Activated B cell treated with CpG ODN at 0.5 μM for 24 hours (primary cell): ENCODE data around the gene HNF1A. TPM values are rescaled to one million over a fixed set of nuclear protein-coding genes. Genes with fewer than 3 reads are reported as not detected.
"Not testable (repeated sequence)": the region's sequence is repeated elsewhere in the genome, so short reads cannot be mapped to it uniquely, and the experiment has no call there.

Experiments used
- ATAC-seq: fragments of 200-7000 bp; cut with Tn5 transposase; one replicate; pipeline ENCODE4 v1.10.0; 2021; ENCODE audit warnings: low read depth, mild to moderate bottlenecking, moderate library complexity
- CTCF ChIA-PET: fragments of 350-600 bp; sonication (Branson Sonifier 250); formaldehyde crosslinking; loops from one replicate; lab custom pipeline; 2021; ENCODE audit warnings: antibody characterized with exemption; lab: Charles Lee
- POLR2A ChIA-PET: fragments of 350-600 bp; sonication (Branson Sonifier 250); formaldehyde crosslinking; loops from one replicate; lab custom pipeline; 2021; ENCODE audit warnings: antibody characterized with exemption; lab: Charles Lee
- DNase-seq: peaks from one replicate; pipeline ENCODE4 v3.0.0; 2022
- H3K27ac Mint-ChIP-seq: one replicate; pipeline ENCODE4 v1.8.0; 2020; ENCODE audit warnings: mixed read lengths
- H3K27me3 Mint-ChIP-seq: one replicate; pipeline ENCODE4 v1.8.0; 2021; ENCODE audit warnings: mixed read lengths
- H3K36me3 Mint-ChIP-seq: one replicate; pipeline ENCODE4 v1.8.0; 2021; ENCODE audit warnings: low read depth, mixed read lengths
- H3K4me1 Mint-ChIP-seq: one replicate; pipeline ENCODE4 v1.8.0; 2021; ENCODE audit warnings: mixed read lengths
- H3K4me3 Mint-ChIP-seq: one replicate; pipeline ENCODE4 v1.8.0; 2020; ENCODE audit warnings: mild to moderate bottlenecking, mixed read lengths
- H3K9me3 Mint-ChIP-seq: one replicate; pipeline ENCODE4 v1.8.0; 2020; ENCODE audit warnings: mixed read lengths
- CTCF ChIP-seq: fragments of 200-600 bp; IDR thresholded peaks from one replicate; pipeline ENCODE4 v1.8.0; 2022; ENCODE audit warnings: antibody characterized with exemption, mild to moderate bottlenecking
- intact Hi-C: fragments of 100-400 bp; cut with micrococcal nuclease; formaldehyde crosslinking; loops from one replicate; pipeline ENCODE4 v1.15.1; 2024
- total RNA-seq: library from RNA; stranded (reverse); gene quantifications from 2 replicates; pipeline ENCODE4 v1.2.3, GENCODE V29; 2022

The HNF1A gene
- total RNA-seq, 1 donor from 2014 or later: not detected

GRCh38 chr12:120944645-120945217, 33.6 kb upstream of the HNF1A start:
- H3K27me3 Mint-ChIP-seq: no peaks in the 10 kb centered on the region
- peak; percentile 36 for DNase-seq
- no peak overlapping the region for H3K27ac Mint-ChIP-seq
- intact Hi-C loops: loop anchor here (1.0 kb wide), 2 partner anchors 152 to 166 kb away; no protein-coding TSS in a partner anchor
- no peaks in the 10 kb centered on the region for H3K36me3 Mint-ChIP-seq
- peak; percentile 47 for ATAC-seq
- no peaks in the 10 kb centered on the region for H3K4me1 Mint-ChIP-seq
- no peak overlapping the region for H3K4me3 Mint-ChIP-seq
- H3K9me3 Mint-ChIP-seq: no peaks in the 10 kb centered on the region
- POLR2A ChIA-PET: no interaction called here
- CTCF ChIA-PET: interaction anchor here (0.6 to 1.2 kb wide), 5 partner anchors 26 to 342 kb away, joined by 3 to 4 read pairs (median 3); no protein-coding TSS in a partner anchor
- TF ChIP-seq CTCF: no peak

DNA sequence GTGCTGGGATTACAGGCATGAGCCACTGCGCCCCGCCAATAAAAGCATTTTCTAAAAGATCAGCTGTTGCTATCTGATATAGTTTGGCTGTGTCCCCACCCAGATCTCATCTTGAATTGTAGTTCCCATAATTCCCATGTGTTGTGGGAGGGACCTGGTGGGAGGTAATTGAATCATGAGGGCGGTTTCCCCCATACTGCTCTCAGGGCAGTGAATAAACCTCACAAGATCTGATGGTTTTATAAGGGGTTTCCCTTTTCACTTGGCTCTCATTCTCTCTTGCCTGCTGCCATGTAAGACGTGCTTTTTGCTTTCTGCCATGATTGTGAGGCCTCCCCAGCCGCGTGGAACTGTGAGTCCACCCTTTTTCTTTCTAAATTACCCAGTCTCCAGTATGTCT, 32.8 kb upstream of the HNF1A start:
- H3K9me3 Mint-ChIP-seq, H3K4me3 Mint-ChIP-seq, POLR2A ChIA-PET, H3K4me1 Mint-ChIP-seq, DNase-seq, ATAC-seq, intact Hi-C loops, H3K27me3 Mint-ChIP-seq, H3K27ac Mint-ChIP-seq, H3K36me3 Mint-ChIP-seq: not testable (repeated sequence)
- CTCF ChIA-PET: interaction anchor here (0.7 to 0.9 kb wide), 2 partner anchors 26 kb away, joined by 3 to 4 read pairs; no protein-coding TSS in a partner anchor

GRCh38 chr12:120950260-120950799, 28.0 kb upstream of the HNF1A start:
- H3K9me3 Mint-ChIP-seq, intact Hi-C loops, CTCF ChIA-PET, H3K4me1 Mint-ChIP-seq, H3K4me3 Mint-ChIP-seq, H3K27ac Mint-ChIP-seq, H3K36me3 Mint-ChIP-seq, DNase-seq, ATAC-seq, H3K27me3 Mint-ChIP-seq, POLR2A ChIA-PET: not testable (repeated sequence)

DNA sequence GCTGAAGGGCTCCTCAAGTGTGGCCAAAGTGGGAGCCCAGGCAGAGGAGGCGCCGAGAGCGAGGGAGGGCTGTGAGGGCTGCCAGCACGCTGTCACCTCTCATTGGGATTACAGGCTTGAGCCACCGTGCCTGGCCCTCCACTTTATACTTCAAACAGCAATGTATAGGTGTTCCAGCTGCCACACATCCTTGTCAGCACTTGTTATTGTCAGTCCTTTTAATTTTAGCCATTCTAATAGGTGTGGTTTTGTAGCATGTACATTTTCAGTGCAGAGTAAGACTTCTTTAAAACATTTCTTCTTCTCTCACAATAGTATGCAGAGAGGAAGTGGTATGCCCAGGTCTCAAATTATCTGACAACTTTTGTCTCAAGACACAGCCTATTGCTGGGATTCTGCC, 27.5 kb upstream of the HNF1A start:
- H3K4me1 Mint-ChIP-seq: no peaks in the 10 kb centered on the region
- CTCF ChIA-PET: no interaction called here
- H3K27ac Mint-ChIP-seq: no peak overlapping the region

DNA sequence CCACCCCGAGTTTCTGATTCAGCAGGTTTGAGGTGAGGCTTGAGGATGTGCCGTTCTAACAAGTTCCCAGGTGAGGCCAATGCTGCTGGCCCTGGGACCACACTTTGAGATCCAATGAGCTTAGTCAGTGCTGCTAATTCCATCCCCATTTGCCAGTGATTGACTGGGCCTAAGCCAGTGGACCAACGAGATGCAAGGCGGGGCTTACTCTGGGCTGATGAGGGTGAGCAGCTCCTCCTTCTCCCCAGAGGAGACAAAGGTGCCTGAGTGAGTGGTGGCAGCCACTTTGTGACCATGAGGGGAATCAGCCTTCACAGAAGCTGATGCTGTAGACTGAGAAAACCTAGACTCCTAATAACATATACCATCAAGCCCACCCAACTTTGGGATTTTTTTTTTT, 23.1 kb upstream of the HNF1A start:
- no peak for TF ChIP-seq CTCF
- Mint-ChIP-seq H3K36me3 (no peaks in the 10 kb centered on the region), H3K4me3 (no peak overlapping the region), H3K9me3 (no peaks in the 10 kb centered on the region), H3K4me1 (no peaks in the 10 kb centered on the region), H3K27ac (no peak overlapping the region), H3K27me3 (peaks cover 4% of the 10 kb centered on the region)
- intact Hi-C loops: no loop called here
- ChIA-PET POLR2A (no interaction called here), CTCF (interaction anchor here (2.0 kb wide), 1 partner anchor 17 kb away, joined by 8 read pairs; no protein-coding TSS in a partner anchor)
- no peak for DNase-seq
- no peak for ATAC-seq

More for the DNA sequence above, 27.5 kb upstream of the HNF1A start:
- POLR2A ChIA-PET: no interaction called here
- no peak for ATAC-seq
- DNase-seq: no peak
- Mint-ChIP-seq H3K36me3 (no peaks in the 10 kb centered on the region), H3K27me3 (peaks cover 1% of the 10 kb centered on the region), H3K9me3 (no peaks in the 10 kb centered on the region), H3K4me3 (no peak overlapping the region)
- intact Hi-C loops: no loop called here
- TF ChIP-seq CTCF: no peak

- Mint-ChIP-seq H3K27me3 (peaks cover 8% of the 10 kb centered on the region), H3K36me3 (no peaks in the 10 kb centered on the region), H3K9me3 (no peaks in the 10 kb centered on the region), H3K27ac (no peak overlapping the region), H3K4me3 (no peak overlapping the region), H3K4me1 (no peaks in the 10 kb centered on the region)
- TF ChIP-seq CTCF: no peak
- POLR2A ChIA-PET: no interaction called here
- CTCF ChIA-PET: interaction anchor here (2.0 kb wide), 1 partner anchor 15 kb away, joined by 8 read pairs; no protein-coding TSS in a partner anchor
- no peak for ATAC-seq
- DNase-seq: no peak
- intact Hi-C loops: no loop called here
Measured at GRCh38 chr12:120956579-120957300, 21.6 kb upstream of the HNF1A start.
